ENCODE measurements around the gene UQCR10. TPM values are rescaled to one million over a fixed set of nuclear protein-coding genes. Genes with fewer than 3 reads are reported as not detected.

UQCR10 gene
- polyA plus RNA-seq, 1 donor from 2014 or later: 192 TPM

- TF ChIP-seq POLR2AphosphoS5 (IDR thresholded peaks at IDR 0.05) (no peak), RAD21 (conservative IDR thresholded peaks at IDR 0.05) (no peak), REST (IDR thresholded peaks at IDR 0.05; ENCODE audit: borderline replicate concordance) (no peak), MXI1 (conservative IDR thresholded peaks at IDR 0.05; ENCODE audit: poor library complexity, severe bottlenecking) (no peak), EP300 (conservative IDR thresholded peaks at IDR 0.05; ENCODE audit: poor library complexity, severe bottlenecking) (no peak), TAF1 (IDR thresholded peaks at IDR 0.05; ENCODE audit: low read depth) (no peak), EZH2 (IDR thresholded peaks at IDR 0.05; ENCODE audit: borderline replicate concordance, insufficient read depth, low read length, poor library complexity, severe bottlenecking) (no peak), SMC3 (conservative IDR thresholded peaks at IDR 0.05; ENCODE audit: poor library complexity) (no peak)
- TF ChIP-seq, protein P1, sequence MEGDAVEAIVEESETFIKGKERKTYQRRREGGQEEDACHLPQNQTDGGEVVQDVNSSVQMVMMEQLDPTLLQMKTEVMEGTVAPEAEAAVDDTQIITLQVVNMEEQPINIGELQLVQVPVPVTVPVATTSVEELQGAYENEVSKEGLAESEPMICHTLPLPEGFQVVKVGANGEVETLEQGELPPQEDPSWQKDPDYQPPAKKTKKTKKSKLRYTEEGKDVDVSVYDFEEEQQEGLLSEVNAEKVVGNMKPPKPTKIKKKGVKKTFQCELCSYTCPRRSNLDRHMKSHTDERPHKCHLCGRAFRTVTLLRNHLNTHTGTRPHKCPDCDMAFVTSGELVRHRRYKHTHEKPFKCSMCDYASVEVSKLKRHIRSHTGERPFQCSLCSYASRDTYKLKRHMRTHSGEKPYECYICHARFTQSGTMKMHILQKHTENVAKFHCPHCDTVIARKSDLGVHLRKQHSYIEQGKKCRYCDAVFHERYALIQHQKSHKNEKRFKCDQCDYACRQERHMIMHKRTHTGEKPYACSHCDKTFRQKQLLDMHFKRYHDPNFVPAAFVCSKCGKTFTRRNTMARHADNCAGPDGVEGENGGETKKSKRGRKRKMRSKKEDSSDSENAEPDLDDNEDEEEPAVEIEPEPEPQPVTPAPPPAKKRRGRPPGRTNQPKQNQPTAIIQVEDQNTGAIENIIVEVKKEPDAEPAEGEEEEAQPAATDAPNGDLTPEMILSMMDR (IDR thresholded peaks at IDR 0.05; ENCODE audit: poor library complexity, severe bottlenecking): no peak
- no peaks in the 10 kb centered on the region for H3K27me3 ChIP-seq (ENCODE audit: insufficient read depth, low read depth, low read length)
Measured at GRCh38 chr22:29732883-29733282, 34.3 kb upstream of the UQCR10 start.

GRCh38 chr22:29733362-29734201 lies 33.6 kb upstream of the UQCR10 start:
- Histone ChIP-seq H3K27me3 (ENCODE audit: insufficient read depth, low read depth, low read length) (no peaks in the 10 kb centered on the region), H3K9me2 (ENCODE audit: insufficient read depth, low read length) (no peaks in the 10 kb centered on the region), H3F3A (ENCODE audit: insufficient read depth, low read length, poor library complexity, severe bottlenecking) (no peaks in the 10 kb centered on the region), H3K79me2 (replicated peaks; ENCODE audit: insufficient read depth, low read length) (no peaks in the 10 kb centered on the region), H3K9me3 (ENCODE audit: low read length) (no peaks in the 10 kb centered on the region), H2AFZ (ENCODE audit: low read depth, low read length) (no peak overlapping the region), H3K4me3 (ENCODE audit: low read length) (no peak overlapping the region), H4K20me1 (ENCODE audit: insufficient read depth) (no peaks in the 10 kb centered on the region), H3K9ac (ENCODE audit: low read length) (no peak overlapping the region), H3K27ac (ENCODE audit: low read length) (no peak overlapping the region), H3K4me2 (ENCODE audit: low read length) (no peak overlapping the region), H3K36me3 (ENCODE audit: insufficient read depth, low read length) (no peaks in the 10 kb centered on the region)
- TF ChIP-seq TAF1 (IDR thresholded peaks at IDR 0.05; ENCODE audit: low read depth) (no peak), EP300 (conservative IDR thresholded peaks at IDR 0.05; ENCODE audit: poor library complexity, severe bottlenecking) (no peak), SMC3 (conservative IDR thresholded peaks at IDR 0.05; ENCODE audit: poor library complexity) (no peak), REST (IDR thresholded peaks at IDR 0.05; ENCODE audit: borderline replicate concordance) (no peak), POLR2AphosphoS5 (IDR thresholded peaks at IDR 0.05) (no peak), RAD21 (conservative IDR thresholded peaks at IDR 0.05) (no peak), EZH2 (IDR thresholded peaks at IDR 0.05; ENCODE audit: borderline replicate concordance, insufficient read depth, low read length, poor library complexity, severe bottlenecking) (no peak), MXI1 (conservative IDR thresholded peaks at IDR 0.05; ENCODE audit: poor library complexity, severe bottlenecking) (no peak)
- TF ChIP-seq, protein P1 (IDR thresholded peaks at IDR 0.05; ENCODE audit: poor library complexity, severe bottlenecking): no peak

More at GRCh38 chr22:29732883-29733282, 34.3 kb upstream of the UQCR10 start:
- no peaks in the 10 kb centered on the region for H3K36me3 ChIP-seq (ENCODE audit: insufficient read depth, low read length)
- H3K27ac ChIP-seq (ENCODE audit: low read length): no peak overlapping the region
- H4K20me1 ChIP-seq (ENCODE audit: insufficient read depth): no peaks in the 10 kb centered on the region
- no peaks in the 10 kb centered on the region for H3F3A ChIP-seq (ENCODE audit: insufficient read depth, low read length, poor library complexity, severe bottlenecking)
- H3K9me3 ChIP-seq (ENCODE audit: low read length): no peaks in the 10 kb centered on the region
- no peaks in the 10 kb centered on the region for H3K9me2 ChIP-seq (ENCODE audit: insufficient read depth, low read length)
- H2AFZ ChIP-seq (ENCODE audit: low read depth, low read length): no peak overlapping the region
- no peak overlapping the region for H3K9ac ChIP-seq (ENCODE audit: low read length)
- H3K79me2 ChIP-seq (replicated peaks; ENCODE audit: insufficient read depth, low read length): no peaks in the 10 kb centered on the region
- no peak overlapping the region for H3K4me3 ChIP-seq (ENCODE audit: low read length)
- H3K4me2 ChIP-seq (ENCODE audit: low read length): no peak overlapping the region

Measured in neural cell (in vitro differentiated cells).